Neural cell (in vitro differentiated cells): ENCODE results near the gene ZNF384. TPM values are rescaled to one million over a fixed set of nuclear protein-coding genes. Genes with fewer than 3 reads are reported as not detected.

Experiments
- H2AFZ ChIP-seq: fragments of 200-600, 300-800 bp; sonication (generic), shearing (Covaris generic); 2 replicates; pipeline ENCODE4 v1.6.0; 2014; ENCODE audit warnings: low read depth, mild to moderate bottlenecking, antibody characterized with exemption, low read length, moderate library complexity
- H3F3A ChIP-seq: fragments of 200-600 bp; shearing (Covaris generic); 2 replicates; pipeline ENCODE4 v1.6.1; 2016; ENCODE audit warnings: mild to moderate bottlenecking, moderate library complexity, mixed read lengths, antibody characterized with exemption, low read length; ENCODE audit not compliant: insufficient read depth, poor library complexity, severe bottlenecking
- H3K27ac ChIP-seq: fragments of 200-600, 300-800 bp; sonication (generic), shearing (Covaris generic); 2 replicates; pipeline ENCODE4 v1.5.1; 2014; ENCODE audit warnings: mild to moderate bottlenecking, low read length, moderate library complexity
- H3K27me3 ChIP-seq: fragments of 300-800, 200-600 bp; sonication (generic), shearing (Covaris generic); 2 replicates; pipeline ENCODE4 v1.6.0; 2014; ENCODE audit warnings: mild to moderate bottlenecking, low read depth, low read length, moderate library complexity; ENCODE audit not compliant: insufficient read depth
- H3K36me3 ChIP-seq: fragments of 300-800, 200-600 bp; sonication (generic), shearing (Covaris generic); 2 replicates; pipeline ENCODE4 v1.5.1; 2014; ENCODE audit warnings: mild to moderate bottlenecking, antibody characterized with exemption, low read length, moderate library complexity; ENCODE audit not compliant: insufficient read depth
- H3K4me2 ChIP-seq: fragments of 300-800, 200-600 bp; sonication (generic), shearing (Covaris generic); 2 replicates; pipeline ENCODE4 v1.6.0; 2014; ENCODE audit warnings: mild to moderate bottlenecking, low read length
- H3K4me3 ChIP-seq: fragments of 300-800, 200-600 bp; sonication (generic), shearing (Covaris generic); 2 replicates; pipeline ENCODE4 v1.5.1; 2014; ENCODE audit warnings: mild to moderate bottlenecking, low read length, moderate library complexity
- H3K79me2 ChIP-seq: fragments of 200-600 bp; shearing (Covaris generic); replicated peaks from 2 replicates; pipeline ENCODE4 v1.6.0; 2014; ENCODE audit warnings: mild to moderate bottlenecking, low read length, moderate library complexity; ENCODE audit not compliant: insufficient read depth
- H3K9ac ChIP-seq: fragments of 300-800, 200-600 bp; sonication (generic), shearing (Covaris generic); 2 replicates; pipeline ENCODE4 v1.6.1; 2016; ENCODE audit warnings: mild to moderate bottlenecking, low read length, mixed read lengths
- H3K9me2 ChIP-seq: fragments of 200-600 bp; shearing (Covaris generic); 2 replicates; pipeline ENCODE4 v1.6.1; 2016; ENCODE audit warnings: mild to moderate bottlenecking, low read length, mixed read lengths; ENCODE audit not compliant: insufficient read depth
- H3K9me3 ChIP-seq: fragments of 200-600, 300-800 bp; sonication (generic), shearing (Covaris generic); 2 replicates; pipeline ENCODE4 v1.6.1; 2016; ENCODE audit warnings: mild to moderate bottlenecking, mixed run types, low read length, moderate library complexity, mixed read lengths
- H4K20me1 ChIP-seq: fragments of 200-600 bp; shearing (Covaris generic); 2 replicates; pipeline ENCODE4 v1.6.1; 2016; ENCODE audit warnings: mild to moderate bottlenecking, mixed run types; ENCODE audit not compliant: insufficient read depth
- EP300 ChIP-seq: fragments of 450-650 bp; conservative IDR thresholded peaks from 2 replicates; pipeline ENCODE4 v1.6.1; 2014; ENCODE audit warnings: antibody characterized with exemption, mild to moderate bottlenecking, moderate library complexity; ENCODE audit not compliant: poor library complexity, severe bottlenecking
- EZH2 ChIP-seq: fragments of 200-600, 300-800 bp; shearing (Covaris generic), sonication (generic); IDR thresholded peaks from 2 replicates; pipeline ENCODE4 v1.6.1; 2014; ENCODE audit warnings: antibody characterized with exemption, low read length, borderline replicate concordance, mild to moderate bottlenecking; ENCODE audit not compliant: insufficient read depth, poor library complexity, severe bottlenecking
- MXI1 ChIP-seq: fragments of 450-650 bp; conservative IDR thresholded peaks from 2 replicates; pipeline ENCODE4 v1.6.1; 2014; ENCODE audit warnings: antibody characterized with exemption, mild to moderate bottlenecking; ENCODE audit not compliant: poor library complexity, severe bottlenecking
- POLR2AphosphoS5 ChIP-seq: IDR thresholded peaks from 2 replicates; pipeline ENCODE4 v1.6.1; 2012
- RAD21 ChIP-seq: fragments of 450-650 bp; conservative IDR thresholded peaks from 2 replicates; pipeline ENCODE4 v1.6.1; 2014; ENCODE audit warnings: antibody characterized with exemption, mild to moderate bottlenecking, moderate library complexity
- SMC3 ChIP-seq: fragments of 450-650 bp; conservative IDR thresholded peaks from 2 replicates; pipeline ENCODE4 v1.6.1; 2014; ENCODE audit warnings: antibody characterized with exemption, mild to moderate bottlenecking, moderate library complexity; ENCODE audit not compliant: poor library complexity
- TAF1 ChIP-seq: IDR thresholded peaks from 2 replicates; pipeline ENCODE4 v1.6.1; 2012; ENCODE audit warnings: low read depth
- polyA plus RNA-seq: library from polyadenylated mRNA; depleted of rRNA; stranded (reverse); fragments of >200 nt; gene quantifications from 2 replicates; pipeline ENCODE4 v1.2.3, GENCODE V29; 2014
- TF ChIP-seq, protein P1 (sequence below): IDR thresholded peaks from 2 replicates; pipeline ENCODE4 v1.6.1; 2012; ENCODE audit warnings: borderline replicate concordance
- TF ChIP-seq, protein P2 (sequence below): fragments of 450-650 bp; IDR thresholded peaks from 2 replicates; pipeline ENCODE4 v1.5.1; 2014; ENCODE audit warnings: antibody characterized with exemption, mild to moderate bottlenecking, moderate library complexity; ENCODE audit not compliant: poor library complexity, severe bottlenecking

Gene ZNF384
- polyA plus RNA-seq, 1 donor from 2014 or later, result 25.8 TPM

DNA sequence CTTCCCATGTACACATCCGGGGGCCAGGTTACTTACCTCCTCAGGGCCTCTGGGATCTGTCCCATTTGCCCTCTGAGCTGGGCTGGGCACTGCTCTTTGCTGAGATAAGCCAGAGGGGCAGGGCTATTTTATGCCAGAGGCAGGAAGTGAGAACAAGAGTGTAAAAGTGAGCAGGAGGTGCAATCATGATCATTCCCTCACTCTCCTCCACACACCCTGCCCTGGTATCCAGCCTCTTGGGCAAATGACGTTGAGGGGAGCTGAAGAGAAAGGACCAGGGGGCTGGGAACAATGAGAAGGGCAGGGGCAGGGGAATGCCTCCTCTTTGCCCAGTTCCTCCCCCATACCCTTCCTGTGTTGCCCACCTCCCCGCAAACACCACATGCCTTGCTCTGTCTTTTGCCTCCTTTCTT is 57.6 kb downstream of the ZNF384 start:
- Histone ChIP-seq H3K4me2 (no peak overlapping the region), H4K20me1 (no peaks in the 10 kb centered on the region), H3K4me3 (no peak overlapping the region)

DNA sequence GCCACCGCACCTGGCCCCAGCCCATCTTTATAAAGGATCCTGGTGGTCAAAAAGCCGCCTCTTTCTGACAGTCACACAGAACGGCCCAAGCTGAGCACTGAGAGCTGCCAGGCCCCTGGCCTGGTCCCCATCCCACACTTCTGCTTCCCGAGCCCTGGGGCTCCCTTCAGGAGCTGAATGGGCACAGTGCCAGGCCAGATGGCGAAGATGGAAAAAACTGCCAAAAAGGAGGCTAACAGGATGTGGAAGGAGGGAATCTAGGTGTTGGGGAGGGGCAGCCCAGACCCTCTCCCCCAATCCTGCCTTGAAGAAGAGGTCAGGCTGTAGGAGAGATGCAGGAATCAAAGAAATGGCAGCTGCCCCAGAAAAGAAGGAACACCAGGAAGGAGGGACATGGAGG is 58.4 kb downstream of the ZNF384 start:
- H4K20me1 ChIP-seq, result no peaks in the 10 kb centered on the region
- no peaks in the 10 kb centered on the region for H3K79me2 ChIP-seq
- no peaks in the 10 kb centered on the region for H3K9me3 ChIP-seq
- TF ChIP-seq POLR2AphosphoS5 (no peak), EZH2 (no peak), MXI1 (no peak), TAF1 (no peak), RAD21 (no peak), EP300 (no peak), SMC3 (no peak)
- TF ChIP-seq, protein P1, sequence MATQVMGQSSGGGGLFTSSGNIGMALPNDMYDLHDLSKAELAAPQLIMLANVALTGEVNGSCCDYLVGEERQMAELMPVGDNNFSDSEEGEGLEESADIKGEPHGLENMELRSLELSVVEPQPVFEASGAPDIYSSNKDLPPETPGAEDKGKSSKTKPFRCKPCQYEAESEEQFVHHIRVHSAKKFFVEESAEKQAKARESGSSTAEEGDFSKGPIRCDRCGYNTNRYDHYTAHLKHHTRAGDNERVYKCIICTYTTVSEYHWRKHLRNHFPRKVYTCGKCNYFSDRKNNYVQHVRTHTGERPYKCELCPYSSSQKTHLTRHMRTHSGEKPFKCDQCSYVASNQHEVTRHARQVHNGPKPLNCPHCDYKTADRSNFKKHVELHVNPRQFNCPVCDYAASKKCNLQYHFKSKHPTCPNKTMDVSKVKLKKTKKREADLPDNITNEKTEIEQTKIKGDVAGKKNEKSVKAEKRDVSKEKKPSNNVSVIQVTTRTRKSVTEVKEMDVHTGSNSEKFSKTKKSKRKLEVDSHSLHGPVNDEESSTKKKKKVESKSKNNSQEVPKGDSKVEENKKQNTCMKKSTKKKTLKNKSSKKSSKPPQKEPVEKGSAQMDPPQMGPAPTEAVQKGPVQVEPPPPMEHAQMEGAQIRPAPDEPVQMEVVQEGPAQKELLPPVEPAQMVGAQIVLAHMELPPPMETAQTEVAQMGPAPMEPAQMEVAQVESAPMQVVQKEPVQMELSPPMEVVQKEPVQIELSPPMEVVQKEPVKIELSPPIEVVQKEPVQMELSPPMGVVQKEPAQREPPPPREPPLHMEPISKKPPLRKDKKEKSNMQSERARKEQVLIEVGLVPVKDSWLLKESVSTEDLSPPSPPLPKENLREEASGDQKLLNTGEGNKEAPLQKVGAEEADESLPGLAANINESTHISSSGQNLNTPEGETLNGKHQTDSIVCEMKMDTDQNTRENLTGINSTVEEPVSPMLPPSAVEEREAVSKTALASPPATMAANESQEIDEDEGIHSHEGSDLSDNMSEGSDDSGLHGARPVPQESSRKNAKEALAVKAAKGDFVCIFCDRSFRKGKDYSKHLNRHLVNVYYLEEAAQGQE, result no peak
- TF ChIP-seq, protein P2, sequence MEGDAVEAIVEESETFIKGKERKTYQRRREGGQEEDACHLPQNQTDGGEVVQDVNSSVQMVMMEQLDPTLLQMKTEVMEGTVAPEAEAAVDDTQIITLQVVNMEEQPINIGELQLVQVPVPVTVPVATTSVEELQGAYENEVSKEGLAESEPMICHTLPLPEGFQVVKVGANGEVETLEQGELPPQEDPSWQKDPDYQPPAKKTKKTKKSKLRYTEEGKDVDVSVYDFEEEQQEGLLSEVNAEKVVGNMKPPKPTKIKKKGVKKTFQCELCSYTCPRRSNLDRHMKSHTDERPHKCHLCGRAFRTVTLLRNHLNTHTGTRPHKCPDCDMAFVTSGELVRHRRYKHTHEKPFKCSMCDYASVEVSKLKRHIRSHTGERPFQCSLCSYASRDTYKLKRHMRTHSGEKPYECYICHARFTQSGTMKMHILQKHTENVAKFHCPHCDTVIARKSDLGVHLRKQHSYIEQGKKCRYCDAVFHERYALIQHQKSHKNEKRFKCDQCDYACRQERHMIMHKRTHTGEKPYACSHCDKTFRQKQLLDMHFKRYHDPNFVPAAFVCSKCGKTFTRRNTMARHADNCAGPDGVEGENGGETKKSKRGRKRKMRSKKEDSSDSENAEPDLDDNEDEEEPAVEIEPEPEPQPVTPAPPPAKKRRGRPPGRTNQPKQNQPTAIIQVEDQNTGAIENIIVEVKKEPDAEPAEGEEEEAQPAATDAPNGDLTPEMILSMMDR, result no peak
- H3K9ac ChIP-seq, result no peak overlapping the region
- H3K9me2 ChIP-seq, result no peaks in the 10 kb centered on the region
- no peak overlapping the region for H3K4me2 ChIP-seq
- H2AFZ ChIP-seq, result no peak overlapping the region
- no peaks in the 10 kb centered on the region for H3F3A ChIP-seq
- no peak overlapping the region for H3K4me3 ChIP-seq
- no peaks in the 10 kb centered on the region for H3K27me3 ChIP-seq
- no peak overlapping the region for H3K27ac ChIP-seq
- H3K36me3 ChIP-seq, result no peaks in the 10 kb centered on the region

More for the DNA sequence above, 57.6 kb downstream of the ZNF384 start:
- Histone ChIP-seq H3K27me3 (no peaks in the 10 kb centered on the region), H3K9me2 (no peaks in the 10 kb centered on the region), H3K79me2 (no peaks in the 10 kb centered on the region), H3K27ac (no peak overlapping the region), H2AFZ (no peak overlapping the region), H3K36me3 (no peaks in the 10 kb centered on the region), H3F3A (no peaks in the 10 kb centered on the region), H3K9ac (no peak overlapping the region), H3K9me3 (no peaks in the 10 kb centered on the region)
- TF ChIP-seq SMC3 (no peak), POLR2AphosphoS5 (no peak)
- TF ChIP-seq, protein P1, result no peak
